Epithelial cell of esophagus (primary cell): Measurements from ENCODE around the gene ZXDB.
"Not testable (repeated sequence)": the region's sequence is repeated elsewhere in the genome, so short reads cannot be mapped to it uniquely, and the experiment has no call there.

Experiments
- DNase-seq: peaks from one replicate; pipeline ENCODE4 v3.0.0; 2010; ENCODE audit warnings: low read depth
- H3K4me3 ChIP-seq: 2 replicates; pipeline ENCODE4 v1.5.1; 2011; ENCODE audit warnings: mild to moderate bottlenecking, low read length, control low read depth
- CTCF ChIP-seq: IDR thresholded peaks from 2 replicates; pipeline ENCODE4 v1.5.1; 2011; ENCODE audit warnings: low read depth, mild to moderate bottlenecking, low read length, control low read depth, inconsistent platforms; ENCODE audit not compliant: insufficient read depth; ENCODE audit errors: missing control alignments

ZXDB gene

GRCh38 chrX:57587607-57588006, 4.2 kb upstream of the ZXDB start:
- no peak for DNase-seq
- H3K4me3 ChIP-seq: no peak overlapping the region
- TF ChIP-seq CTCF: no peak

DNA sequence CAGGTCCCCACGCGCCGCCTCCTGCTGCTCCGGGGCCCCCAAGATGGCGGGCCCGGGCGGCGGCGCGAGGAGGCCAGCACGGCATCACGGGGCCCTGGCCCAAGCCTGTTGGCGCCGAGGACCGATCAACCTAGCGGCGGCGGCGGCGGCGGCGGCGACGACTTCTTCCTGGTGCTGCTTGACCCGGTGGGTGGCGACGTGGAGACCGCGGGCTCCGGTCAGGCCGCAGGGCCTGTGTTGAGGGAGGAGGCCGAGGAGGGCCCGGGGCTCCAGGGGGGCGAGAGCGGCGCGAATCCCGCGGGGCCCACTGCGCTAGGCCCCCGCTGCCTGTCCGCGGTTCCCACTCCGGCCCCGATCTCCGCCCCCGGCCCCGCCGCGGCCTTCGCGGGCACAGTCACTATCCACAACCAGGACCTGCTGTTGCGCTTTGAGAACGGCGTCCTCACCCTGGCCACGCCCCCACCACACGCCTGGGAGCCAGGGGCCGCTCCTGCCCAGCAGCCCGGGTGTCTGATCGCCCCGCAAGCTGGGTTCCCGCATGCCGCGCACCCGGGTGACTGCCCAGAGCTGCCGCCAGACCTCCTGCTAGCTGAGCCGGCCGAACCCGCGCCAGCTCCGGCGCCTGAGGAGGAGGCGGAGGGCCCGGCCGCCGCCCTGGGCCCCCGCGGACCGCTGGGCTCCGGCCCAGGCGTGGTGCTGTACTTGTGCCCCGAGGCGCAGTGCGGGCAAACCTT, 516 bp downstream of the ZXDB start:
- DNase-seq: not testable (repeated sequence)
- peak overlapping the region; percentile 35 for H3K4me3 ChIP-seq

- peak; percentile 17 for TF ChIP-seq CTCF
- H3K4me3 ChIP-seq: peak overlapping the region; percentile 35
- DNase-seq: peak; percentile 50
Measured at GRCh38 chrX:57592894-57593215, 1.0 kb downstream of the ZXDB start.

- H3K4me3 ChIP-seq: peak overlapping the region; percentile 28
- DNase-seq: peak; percentile 61
- TF ChIP-seq CTCF: no peak
Measured at GRCh38 chrX:57595381-57595811, 3.6 kb downstream of the ZXDB start.

DNA sequence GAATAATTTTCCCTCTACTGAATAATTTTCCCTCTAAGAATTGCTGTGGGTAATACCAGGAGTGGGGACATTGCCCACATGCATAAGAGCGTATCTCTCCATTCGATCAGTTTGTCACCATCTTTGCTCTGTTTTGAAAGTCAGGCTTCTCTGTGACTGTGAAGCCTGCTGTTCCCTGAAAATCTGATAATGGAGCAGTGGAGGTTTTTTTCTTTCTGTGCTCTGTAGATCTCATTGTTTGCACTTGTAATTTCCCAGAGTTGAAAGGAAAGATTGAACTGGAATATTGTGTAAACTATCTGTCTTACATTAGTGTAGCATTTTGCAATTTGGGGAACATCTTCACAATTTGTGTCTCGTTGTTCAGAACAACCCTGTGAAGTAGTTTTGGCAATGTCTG, 4.3 kb downstream of the ZXDB start:
- no peak for TF ChIP-seq CTCF
- H3K4me3 ChIP-seq: peak overlapping the region; percentile 28
- no peak for DNase-seq

DNA sequence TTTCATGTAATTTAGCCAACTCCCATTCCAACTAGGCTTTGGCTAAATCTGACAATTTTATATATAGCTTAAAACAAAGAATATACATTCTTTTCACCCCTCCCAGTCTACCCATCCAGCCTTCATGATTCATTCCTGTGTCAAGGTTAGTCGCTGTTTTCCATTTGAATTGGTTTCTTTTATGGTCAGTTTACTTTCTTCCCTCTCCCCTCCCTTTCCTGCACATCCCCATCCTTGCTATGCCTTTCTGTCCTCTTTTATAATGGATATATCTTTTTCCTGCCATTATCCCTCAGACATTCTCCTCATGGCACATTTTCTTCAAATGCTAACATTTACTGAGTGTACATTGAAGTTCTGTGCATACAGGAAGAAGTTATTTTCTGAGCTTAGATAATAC, 4.7 kb downstream of the ZXDB start:
- no peak for TF ChIP-seq CTCF
- no peak for DNase-seq
- H3K4me3 ChIP-seq: peak overlapping the region; percentile 28

DNA sequence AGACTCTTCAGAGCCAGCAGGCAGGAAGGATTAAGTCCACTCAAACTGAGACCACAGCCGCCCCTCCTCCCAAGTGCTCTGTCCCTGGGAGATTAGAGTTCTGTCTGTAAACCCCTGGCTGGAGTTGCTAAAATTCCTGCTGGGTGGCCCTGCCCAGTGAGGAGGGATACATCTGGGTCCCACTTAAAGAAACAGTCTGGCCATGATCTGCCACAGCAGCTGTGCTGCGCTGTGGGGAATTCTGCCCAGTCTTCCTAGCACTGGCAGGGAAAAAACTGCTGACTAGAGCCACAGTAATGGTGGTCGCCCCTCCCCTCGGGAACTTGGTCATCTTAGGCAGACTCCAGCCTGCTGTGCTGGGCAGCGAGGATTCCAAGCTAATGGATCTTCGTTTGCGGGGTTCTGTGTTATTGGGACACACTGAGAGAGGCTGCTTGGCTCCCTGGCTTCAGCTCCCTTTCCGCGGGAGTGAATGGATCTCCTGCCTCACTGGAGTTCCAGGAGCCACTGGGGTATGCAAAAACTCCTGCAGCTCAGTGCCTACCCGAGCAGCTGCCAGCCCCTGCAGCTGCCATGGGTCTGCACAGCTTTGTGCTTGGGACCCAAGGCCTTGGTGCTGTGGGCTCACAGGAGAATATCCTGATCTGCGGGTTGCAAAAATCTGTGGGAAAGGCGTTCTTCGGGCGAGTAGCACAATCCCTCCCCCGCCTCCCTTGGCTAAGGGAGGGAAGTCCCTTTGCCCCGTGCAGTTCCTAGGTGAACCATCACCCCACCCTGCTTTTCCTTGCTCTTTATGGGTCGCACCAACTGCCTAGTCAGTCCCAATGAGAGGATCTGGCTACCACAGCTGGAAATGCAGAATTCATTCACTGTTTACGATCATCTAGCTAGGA, 15.7 kb downstream of the ZXDB start:
- no peak overlapping the region for H3K4me3 ChIP-seq
- no peak for TF ChIP-seq CTCF
- no peak for DNase-seq

DNA sequence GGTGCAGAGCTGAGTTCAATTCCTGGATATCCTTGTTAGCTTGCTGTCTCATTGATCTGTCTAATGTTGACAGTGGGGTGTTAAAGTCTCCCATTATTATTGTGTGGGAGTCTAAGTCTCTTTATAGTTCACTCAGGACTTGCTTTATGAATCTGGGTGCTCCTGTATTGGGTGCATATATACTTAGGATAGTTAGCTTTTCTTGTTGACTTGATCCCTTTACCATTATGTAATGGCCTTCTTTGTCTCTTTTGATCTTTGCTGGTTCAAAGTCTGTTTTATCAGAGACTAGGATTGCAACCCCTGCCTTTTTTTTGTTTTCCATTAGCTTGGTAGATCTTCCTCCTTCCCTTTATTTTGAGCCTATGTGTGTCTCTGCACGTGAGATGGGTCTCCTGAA, 21.5 kb downstream of the ZXDB start:
- DNase-seq, H3K4me3 ChIP-seq: not testable (repeated sequence)

DNA sequence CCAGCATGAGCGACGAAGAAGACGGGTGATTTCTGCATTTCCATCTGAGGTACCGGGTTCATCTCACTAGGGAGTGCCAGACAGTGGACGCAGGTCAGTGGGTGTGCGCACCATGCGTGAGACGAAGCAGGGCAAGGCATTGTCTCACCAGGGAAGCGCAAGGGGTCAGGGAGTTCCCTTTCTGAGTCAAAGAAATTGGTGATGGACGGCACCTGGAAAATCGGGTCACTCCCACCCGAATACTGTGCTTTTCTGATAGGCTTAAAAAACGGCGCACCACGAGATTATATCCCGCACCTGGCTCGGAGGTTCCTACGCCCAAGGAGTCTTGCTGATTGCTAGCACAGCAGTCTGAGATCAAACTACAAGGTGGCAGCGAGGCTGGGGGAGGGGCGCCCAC, 37.6 kb downstream of the ZXDB start:
- DNase-seq, H3K4me3 ChIP-seq: not testable (repeated sequence)
